CD14-positive monocyte (primary cell): ENCODE measurements around the gene PLIN3. TPM values are rescaled to one million over a fixed set of nuclear protein-coding genes. Genes with fewer than 3 reads are reported as not detected.

Experiments
- DNase-seq, 3 donors: peaks; one replicate each; pipeline ENCODE4 v3.0.0-alpha.2; 2011 to 2022
- H2AFZ ChIP-seq: 2 replicates; pipeline ENCODE4 v1.6.0; 2012; ENCODE audit warnings: mild to moderate bottlenecking, low read depth, low read length, inconsistent platforms; ENCODE audit not compliant: insufficient read depth, poor library complexity, severe bottlenecking
- H3K27ac ChIP-seq, 2 donors: 1 replicate in 1 of 2; 2 replicates in 1 of 2; pipeline ENCODE4 v1.5.1; 2012 to 2013; ENCODE audit warnings: low read length in 2 of 2, control low read depth in 1 of 2, inconsistent platforms in 1 of 2, low read depth in 1 of 2, mild to moderate bottlenecking in 1 of 2
- H3K27me3 ChIP-seq, 2 donors: one replicate each; pipeline versions ENCODE4 v1.6.0 to v1.6.1; 2011 to 2013; ENCODE audit warnings: low read length in 2 of 2; ENCODE audit not compliant: control insufficient read depth in 2 of 2, insufficient read depth in 2 of 2
- H3K36me3 ChIP-seq, 2 donors: replicated peaks in 1 of 2; 1 replicate in 1 of 2; 2 replicates in 1 of 2; pipeline versions ENCODE4 v1.5.1 to v1.6.1; 2012 to 2013; ENCODE audit warnings: low read length in 2 of 2, control low read depth in 1 of 2, inconsistent platforms in 1 of 2, mild to moderate bottlenecking in 1 of 2; ENCODE audit not compliant: insufficient read depth in 2 of 2, control insufficient read depth in 1 of 2
- H3K4me1 ChIP-seq, 2 donors: 1 replicate in 1 of 2; 2 replicates in 1 of 2; pipeline versions ENCODE4 v1.5.1 to v1.6.1; 2012 to 2013; ENCODE audit warnings: low read length in 2 of 2, control low read depth in 1 of 2, inconsistent platforms in 1 of 2, mild to moderate bottlenecking in 1 of 2, moderate library complexity in 1 of 2; ENCODE audit not compliant: insufficient read depth in 2 of 2, control insufficient read depth in 1 of 2
- H3K4me2 ChIP-seq: replicated peaks from 2 replicates; pipeline ENCODE3; 2012; ENCODE audit warnings: low read length, moderate library complexity, mild to moderate bottlenecking; ENCODE audit not compliant: poor library complexity, severe bottlenecking; ENCODE audit errors: extremely low read depth
- H3K4me3 ChIP-seq, 3 experiments: fragments of 200-600 bp in 1 of 3; sonication (generic) in 1 of 3; replicated peaks in 1 of 3; 1 replicate in 2 of 3; 2 replicates in 1 of 3; pipeline ENCODE4 v1.5.1; 2011 to 2013; ENCODE audit warnings: low read length in 3 of 3, mild to moderate bottlenecking in 3 of 3, control low read depth in 2 of 3, low read depth in 2 of 3, inconsistent platforms in 1 of 3, moderate library complexity in 1 of 3
- H3K79me2 ChIP-seq: 2 replicates; pipeline ENCODE4 v1.6.0; 2012; ENCODE audit warnings: mild to moderate bottlenecking, control low read depth, inconsistent platforms, low read length, moderate library complexity; ENCODE audit not compliant: insufficient read depth
- H3K9ac ChIP-seq: 2 replicates; pipeline ENCODE4 v1.6.0; 2017; ENCODE audit warnings: low read length, mild to moderate bottlenecking; ENCODE audit not compliant: insufficient read depth, poor library complexity, severe bottlenecking
- H3K9me3 ChIP-seq, 2 donors: replicated peaks in 1 of 2; 1 replicate in 1 of 2; 2 replicates in 1 of 2; pipeline versions ENCODE4 v1.5.1 to v1.6.1; 2012 to 2013; ENCODE audit warnings: low read length in 2 of 2, control low read depth in 1 of 2; ENCODE audit not compliant: control insufficient read depth in 1 of 2, insufficient read depth in 1 of 2
- H4K20me1 ChIP-seq: 2 replicates; pipeline ENCODE4 v1.6.0; 2012; ENCODE audit warnings: mild to moderate bottlenecking, low read length, control low read depth, moderate library complexity; ENCODE audit not compliant: insufficient read depth
- H3K27ac Mint-ChIP-seq, 7 donors: one replicate each; pipeline ENCODE4 v1.8.0; 2020; ENCODE audit warnings: mild to moderate bottlenecking in 7 of 7, mixed read lengths in 7 of 7, moderate library complexity in 6 of 7, inconsistent platforms in 2 of 7
- H3K27me3 Mint-ChIP-seq, 3 donors: one replicate each; pipeline ENCODE4 v1.8.0; 2021 to 2022; ENCODE audit warnings: low read depth in 3 of 3, mild to moderate bottlenecking in 3 of 3, mixed read lengths in 3 of 3, moderate library complexity in 3 of 3, inconsistent platforms in 1 of 3
- H3K36me3 Mint-ChIP-seq, 2 donors: one replicate each; pipeline ENCODE4 v1.8.0; 2020; ENCODE audit warnings: mixed read lengths in 2 of 2, inconsistent platforms in 1 of 2, mild to moderate bottlenecking in 1 of 2
- H3K4me1 Mint-ChIP-seq: one replicate; pipeline ENCODE4 v1.8.0; 2020; ENCODE audit warnings: mild to moderate bottlenecking, mixed read lengths
- H3K4me3 Mint-ChIP-seq, 2 donors: one replicate each; pipeline ENCODE4 v1.8.0; 2020; ENCODE audit warnings: mild to moderate bottlenecking in 2 of 2, mixed read lengths in 2 of 2, moderate library complexity in 1 of 2
- H3K9me3 Mint-ChIP-seq, 7 donors: one replicate each; pipeline ENCODE4 v1.8.0; 2020 to 2022; ENCODE audit warnings: mixed read lengths in 7 of 7, mild to moderate bottlenecking in 6 of 7, moderate library complexity in 6 of 7, inconsistent platforms in 2 of 7
- WGBS: methylation state at CpG from one replicate; pipeline ENCODE4 v1.1.5; 2013; ENCODE audit warnings: missing lambda C conversion rate; ENCODE audit not compliant: insufficient coverage; 5-methylcytosine and 5-hydroxymethylcytosine counted together
- intact Hi-C, 2 donors: fragments of 100-400 bp; cut with micrococcal nuclease; formaldehyde crosslinking; loops; one replicate each; pipeline versions ENCODE4 v1.15.0 to v1.15.1; 2023
- polyA plus RNA-seq, 3 donors: library from polyadenylated mRNA; depleted of rRNA in 1 of 3; unstranded in 2 of 3; stranded (reverse) in 1 of 3; fragments of 300-500 nt in 2 of 3; fragments of >200 nt in 1 of 3; fragmentation: Illumina TruSeq in 2 of 3; gene quantifications; 1 replicate in 2 of 3; 2 replicates in 1 of 3; pipeline ENCODE4 v1.2.3, GENCODE V29; 2012 to 2021
- TF ChIP-seq, protein P1 (sequence below): fragments of 200-600 bp; IDR thresholded peaks from one replicate; pipeline ENCODE4 v1.8.0; 2022; ENCODE audit warnings: antibody characterized with exemption, mild to moderate bottlenecking

PLIN3 gene
- polyA plus RNA-seq, 3 donors, result 78.8 to 151 (median 138) TPM

DNA sequence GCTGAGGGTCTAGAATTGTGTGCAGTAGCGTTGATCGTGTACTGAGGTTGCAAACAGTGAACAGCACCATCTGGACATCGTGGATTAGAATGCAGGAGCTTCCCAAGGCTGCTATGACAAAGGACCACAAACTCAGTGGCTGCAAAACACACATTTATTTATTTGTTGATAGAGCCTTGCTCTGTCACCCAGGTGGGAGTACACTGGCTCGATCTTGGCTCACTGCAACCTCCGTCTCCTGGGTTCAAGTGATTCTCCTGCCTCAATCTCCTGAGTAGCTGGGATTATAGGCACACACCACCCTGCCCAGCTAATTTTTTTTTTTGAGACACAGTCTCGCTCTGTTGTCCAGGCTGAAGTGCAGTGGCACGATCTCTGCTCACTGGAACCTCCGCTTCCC is 39.5 kb upstream of the PLIN3 start:
- H3K9ac ChIP-seq, result no peak overlapping the region
- peaks cover 41% of the 10 kb centered on the region for H3K79me2 ChIP-seq
- no peak overlapping the region for H2AFZ ChIP-seq
- Mint-ChIP-seq H3K9me3 (peaks cover 0 to 3% (median 0%) of the 10 kb centered on the region in 7 donors), H3K4me1 (peaks cover 40% of the 10 kb centered on the region), H3K27me3 (peaks cover 0 to 2% (median 0%) of the 10 kb centered on the region in 3 donors), H3K27ac (peak overlapping the region in 1 of 7 donors; percentile 28), H3K4me3 (no peak overlapping the region), H3K36me3 (peaks cover 8 to 11% of the 10 kb centered on the region in 2 donors)
- no peaks in the 10 kb centered on the region for H3K9me3 ChIP-seq
- WGBS, result 92% methylated on average over 8 of the region's 8 CpGs
- no peak overlapping the region for H3K27ac ChIP-seq
- H3K36me3 ChIP-seq, result peaks cover 0 to 6% of the 10 kb centered on the region in 2 donors
- H4K20me1 ChIP-seq, result peaks cover 66% of the 10 kb centered on the region
- intact Hi-C loops, result no loop called here
- H3K4me3 ChIP-seq, result no peak overlapping the region
- no peak for DNase-seq
- H3K4me2 ChIP-seq, result no peak overlapping the region
- no peaks in the 10 kb centered on the region for H3K27me3 ChIP-seq
- TF ChIP-seq, protein P1, sequence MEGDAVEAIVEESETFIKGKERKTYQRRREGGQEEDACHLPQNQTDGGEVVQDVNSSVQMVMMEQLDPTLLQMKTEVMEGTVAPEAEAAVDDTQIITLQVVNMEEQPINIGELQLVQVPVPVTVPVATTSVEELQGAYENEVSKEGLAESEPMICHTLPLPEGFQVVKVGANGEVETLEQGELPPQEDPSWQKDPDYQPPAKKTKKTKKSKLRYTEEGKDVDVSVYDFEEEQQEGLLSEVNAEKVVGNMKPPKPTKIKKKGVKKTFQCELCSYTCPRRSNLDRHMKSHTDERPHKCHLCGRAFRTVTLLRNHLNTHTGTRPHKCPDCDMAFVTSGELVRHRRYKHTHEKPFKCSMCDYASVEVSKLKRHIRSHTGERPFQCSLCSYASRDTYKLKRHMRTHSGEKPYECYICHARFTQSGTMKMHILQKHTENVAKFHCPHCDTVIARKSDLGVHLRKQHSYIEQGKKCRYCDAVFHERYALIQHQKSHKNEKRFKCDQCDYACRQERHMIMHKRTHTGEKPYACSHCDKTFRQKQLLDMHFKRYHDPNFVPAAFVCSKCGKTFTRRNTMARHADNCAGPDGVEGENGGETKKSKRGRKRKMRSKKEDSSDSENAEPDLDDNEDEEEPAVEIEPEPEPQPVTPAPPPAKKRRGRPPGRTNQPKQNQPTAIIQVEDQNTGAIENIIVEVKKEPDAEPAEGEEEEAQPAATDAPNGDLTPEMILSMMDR, result no peak
- H3K4me1 ChIP-seq, result peaks cover 21 to 37% of the 10 kb centered on the region in 2 donors

DNA sequence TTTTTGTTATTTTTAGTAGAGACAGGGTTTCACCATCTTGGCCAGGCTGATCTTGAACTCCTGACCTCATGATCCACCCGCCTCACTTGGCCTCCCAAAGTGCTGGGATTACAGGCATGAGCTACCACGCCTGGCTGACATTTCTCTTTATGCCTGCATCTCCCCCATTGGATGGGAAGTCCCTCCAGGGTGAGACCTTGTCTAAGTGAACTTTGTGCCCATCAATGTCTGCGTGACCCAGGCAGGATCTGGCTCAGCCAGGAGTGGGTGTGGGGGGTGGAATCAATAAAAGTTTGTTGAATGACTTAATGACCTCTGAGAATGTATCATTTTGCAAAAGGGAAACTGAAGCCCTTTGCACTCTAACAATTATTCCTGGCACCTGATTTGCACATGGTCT is 37.0 kb upstream of the PLIN3 start:
- Histone ChIP-seq H3K27ac (no peak overlapping the region), H3K4me3 (no peak overlapping the region), H3K79me2 (peaks cover 17% of the 10 kb centered on the region), H3K4me1 (peaks cover 20 to 34% of the 10 kb centered on the region in 2 donors), H3K36me3 (peaks cover 0 to 6% of the 10 kb centered on the region in 2 donors), H2AFZ (no peak overlapping the region), H3K9ac (no peak overlapping the region), H3K27me3 (no peaks in the 10 kb centered on the region), H3K4me2 (no peak overlapping the region), H4K20me1 (peaks cover 44% of the 10 kb centered on the region), H3K9me3 (no peaks in the 10 kb centered on the region)
- Mint-ChIP-seq H3K36me3 (peaks cover 8 to 11% of the 10 kb centered on the region in 2 donors), H3K9me3 (peaks cover 0 to 7% (median 0%) of the 10 kb centered on the region in 7 donors), H3K27me3 (no peaks in the 10 kb centered on the region), H3K4me1 (peaks cover 38% of the 10 kb centered on the region), H3K27ac (no peak overlapping the region), H3K4me3 (no peak overlapping the region)
- WGBS, result 100% methylated on average over 1 of the region's 3 CpGs
- TF ChIP-seq, protein P1, result no peak
- intact Hi-C loops, result no loop called here
- DNase-seq, result no peak
